Measurements from ENCODE around the gene RPL18. TPM values are rescaled to one million over a fixed set of nuclear protein-coding genes. Genes with fewer than 3 reads are reported as not detected.

Gene RPL18
- total and polyA plus RNA-seq, 9 of the 15 experiments (the other 6 are each of a cell fraction or from before 2014, with no cell fraction given), result 312 to 2,635 (median 1,653) TPM

- TF ChIP-seq SFPQ (IDR thresholded peaks at IDR 0.05; ENCODE audit: low read depth, low read length) (no peak), ZNF253 (CRISPR knock-in tag; conservative IDR thresholded peaks at IDR 0.05) (no peak), PHB (CRISPR knock-in tag; IDR thresholded peaks at IDR 0.05) (no peak), ZNF12 (CRISPR knock-in tag; IDR thresholded peaks at IDR 0.05) (peak; percentile 32; the same call in 1 of the 2 replicates), MIER1 (IDR thresholded peaks at IDR 0.05; ENCODE audit: low read depth) (no peak), NFE2 (IDR thresholded peaks at IDR 0.05; ENCODE audit: low read depth) (no peak), HLTF (IDR thresholded peaks at IDR 0.05) (no peak), SMAD3 (CRISPR knock-in tag; conservative IDR thresholded peaks at IDR 0.05) (no peak), POLR2AphosphoS5 (IDR thresholded peaks at IDR 0.05; ENCODE audit: control insufficient read depth, insufficient read depth, low read depth, low read length) (no peak), ZNF668 (CRISPR knock-in tag; IDR thresholded peaks at IDR 0.05) (no peak), CHD7 (IDR thresholded peaks at IDR 0.05; ENCODE audit: low read depth, low read length) (no peak)
Observed at GRCh38 chr19:48660852-48661710, 42.1 kb upstream of the RPL18 start (continued).

All from K562 (cell line).